Left lung (tissue), 14 donors: Measurements from ENCODE around the gene TACC2. TPM values are rescaled to one million over a fixed set of nuclear protein-coding genes. Genes with fewer than 3 reads are reported as not detected.

ENCODE experiments used
- ATAC-seq: fragments of 200-7000 bp; cut with Tn5 transposase; one replicate; pipeline ENCODE4 v1.9.1; 2020; ENCODE audit warnings: moderate library complexity
- DNase-seq, 4 donors: peaks; one replicate each; pipeline ENCODE4 v3.0.0-alpha.2; 2013 to 2020
- H3K27ac ChIP-seq, 2 donors: fragments of 200-600 bp; sonication (generic) in 1 of 2; one replicate each; pipeline versions ENCODE4 v1.5.0 to v1.8.0; 2020 to 2021
- H3K27me3 ChIP-seq, 2 donors: fragments of 200-600 bp; sonication (generic) in 1 of 2; one replicate each; pipeline versions ENCODE4 v1.5.0 to v1.8.0; 2020 to 2021
- H3K36me3 ChIP-seq, 2 donors: fragments of 200-600 bp; sonication (generic) in 1 of 2; one replicate each; pipeline versions ENCODE4 v1.5.0 to v1.8.0; 2020 to 2021
- H3K4me1 ChIP-seq, 2 donors: fragments of 200-600 bp; one replicate each; pipeline ENCODE4 v1.8.0; 2021
- H3K4me3 ChIP-seq, 2 donors: fragments of 200-600 bp; sonication (generic) in 1 of 2; one replicate each; pipeline versions ENCODE4 v1.5.0 to v1.8.0; 2020 to 2021; ENCODE audit warnings: mild to moderate bottlenecking in 1 of 2
- H3K9me3 ChIP-seq, 2 donors: fragments of 200-600 bp; sonication (generic) in 1 of 2; one replicate each; pipeline versions ENCODE4 v1.5.0 to v1.8.0; 2020 to 2021
- intact Hi-C, 2 donors: fragments of 100-400 bp; cut with DNase I; formaldehyde crosslinking; loops; one replicate each; pipeline versions ENCODE4 v1.11.2 to v1.14.2; 2022
- long read RNA-seq, 12 donors: library from polyadenylated mRNA in 2 of 12; unstranded in 2 of 12; transcript quantifications; one replicate each; pipeline ENCODE4 v2.0.0 and lab custom pipeline, GENCODE V29; 2019 to 2026
- polyA plus RNA-seq, 6 donors: library from polyadenylated mRNA; unstranded; fragments of 120-200 nt; gene quantifications; one replicate each; pipeline ENCODE4 v1.2.1, GENCODE V29; 2013; ENCODE audit not compliant: insufficient read length in 6 of 6
- total RNA-seq, 2 donors: library from RNA; stranded (reverse); fragmentation: NEBNext Ultra II Directional; extraction: Animal tissue kit (Norgen Biotek cat#: 25700); gene quantifications; one replicate each; pipeline ENCODE4 v1.2.1, GENCODE V29; 2021
- TF ChIP-seq, protein P1 (sequence below), 2 donors: fragments of 200-600 bp; sonication (generic) in 1 of 2; IDR thresholded peaks; one replicate each; pipeline versions ENCODE4 v1.5.0 to v1.8.0; 2021; ENCODE audit warnings: antibody characterized with exemption in 2 of 2
- donor health status: DM: no; HTN: yes; CAD: no.
- donor health status: DM: no; HTN: no; CAD: no.

Gene TACC2, protein sequence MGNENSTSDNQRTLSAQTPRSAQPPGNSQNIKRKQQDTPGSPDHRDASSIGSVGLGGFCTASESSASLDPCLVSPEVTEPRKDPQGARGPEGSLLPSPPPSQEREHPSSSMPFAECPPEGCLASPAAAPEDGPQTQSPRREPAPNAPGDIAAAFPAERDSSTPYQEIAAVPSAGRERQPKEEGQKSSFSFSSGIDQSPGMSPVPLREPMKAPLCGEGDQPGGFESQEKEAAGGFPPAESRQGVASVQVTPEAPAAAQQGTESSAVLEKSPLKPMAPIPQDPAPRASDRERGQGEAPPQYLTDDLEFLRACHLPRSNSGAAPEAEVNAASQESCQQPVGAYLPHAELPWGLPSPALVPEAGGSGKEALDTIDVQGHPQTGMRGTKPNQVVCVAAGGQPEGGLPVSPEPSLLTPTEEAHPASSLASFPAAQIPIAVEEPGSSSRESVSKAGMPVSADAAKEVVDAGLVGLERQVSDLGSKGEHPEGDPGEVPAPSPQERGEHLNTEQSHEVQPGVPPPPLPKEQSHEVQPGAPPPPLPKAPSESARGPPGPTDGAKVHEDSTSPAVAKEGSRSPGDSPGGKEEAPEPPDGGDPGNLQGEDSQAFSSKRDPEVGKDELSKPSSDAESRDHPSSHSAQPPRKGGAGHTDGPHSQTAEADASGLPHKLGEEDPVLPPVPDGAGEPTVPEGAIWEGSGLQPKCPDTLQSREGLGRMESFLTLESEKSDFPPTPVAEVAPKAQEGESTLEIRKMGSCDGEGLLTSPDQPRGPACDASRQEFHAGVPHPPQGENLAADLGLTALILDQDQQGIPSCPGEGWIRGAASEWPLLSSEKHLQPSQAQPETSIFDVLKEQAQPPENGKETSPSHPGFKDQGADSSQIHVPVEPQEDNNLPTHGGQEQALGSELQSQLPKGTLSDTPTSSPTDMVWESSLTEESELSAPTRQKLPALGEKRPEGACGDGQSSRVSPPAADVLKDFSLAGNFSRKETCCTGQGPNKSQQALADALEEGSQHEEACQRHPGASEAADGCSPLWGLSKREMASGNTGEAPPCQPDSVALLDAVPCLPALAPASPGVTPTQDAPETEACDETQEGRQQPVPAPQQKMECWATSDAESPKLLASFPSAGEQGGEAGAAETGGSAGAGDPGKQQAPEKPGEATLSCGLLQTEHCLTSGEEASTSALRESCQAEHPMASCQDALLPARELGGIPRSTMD (N-terminal part only)
- total RNA-seq: 100 to 1,000 TPM; 166 to 193 TPM
- 10 to 100 TPM; 21.0 to 29.3 (median 22.9) TPM for polyA plus RNA-seq
- long read RNA-seq, donor 1, partial matches to known transcripts: 6 of 7 reads
- long read RNA-seq, donor 1, other reads (novel, unspliced or antisense): 0 of 7 reads
- long read RNA-seq, donor 2, partial matches to known transcripts: 0 of 2 reads
- long read RNA-seq, donor 2, other reads (novel, unspliced or antisense): 0 of 2 reads
- long read RNA-seq, donor 3, partial matches to known transcripts: 6 of 7 reads
- long read RNA-seq, donor 3, other reads (novel, unspliced or antisense): 0 of 7 reads
- long read RNA-seq, donor 4, transcript TACC2-205 (13 exons, 3,281 nt): major isoform, 6 of 27 reads
- long read RNA-seq, donor 4, partial matches to known transcripts: 9 of 27 reads
- long read RNA-seq, donor 4, other reads (novel, unspliced or antisense): 11 of 27 reads
- long read RNA-seq, donor 5, partial matches to known transcripts: 6 of 8 reads
- long read RNA-seq, donor 5, other reads (novel, unspliced or antisense): 0 of 8 reads
- long read RNA-seq, donor 6, partial matches to known transcripts: 0 of 1 reads
- long read RNA-seq, donor 6, other reads (novel, unspliced or antisense): 0 of 1 reads
- long read RNA-seq, donor 7, partial matches to known transcripts: 0 of 1 reads
- long read RNA-seq, donor 7, other reads (novel, unspliced or antisense): 0 of 1 reads
- long read RNA-seq, donor 8: 0 reads
- long read RNA-seq, donor 9: 0 reads
- long read RNA-seq, donor 10, partial matches to known transcripts: 4 of 8 reads
- long read RNA-seq, donor 10, other reads (novel, unspliced or antisense): 4 of 8 reads
- long read RNA-seq, donor 11, partial matches to known transcripts: 55 of 58 reads
- long read RNA-seq, donor 11, other reads (novel, unspliced or antisense): 0 of 58 reads
- long read RNA-seq, donor 12: 0 reads

DNA sequence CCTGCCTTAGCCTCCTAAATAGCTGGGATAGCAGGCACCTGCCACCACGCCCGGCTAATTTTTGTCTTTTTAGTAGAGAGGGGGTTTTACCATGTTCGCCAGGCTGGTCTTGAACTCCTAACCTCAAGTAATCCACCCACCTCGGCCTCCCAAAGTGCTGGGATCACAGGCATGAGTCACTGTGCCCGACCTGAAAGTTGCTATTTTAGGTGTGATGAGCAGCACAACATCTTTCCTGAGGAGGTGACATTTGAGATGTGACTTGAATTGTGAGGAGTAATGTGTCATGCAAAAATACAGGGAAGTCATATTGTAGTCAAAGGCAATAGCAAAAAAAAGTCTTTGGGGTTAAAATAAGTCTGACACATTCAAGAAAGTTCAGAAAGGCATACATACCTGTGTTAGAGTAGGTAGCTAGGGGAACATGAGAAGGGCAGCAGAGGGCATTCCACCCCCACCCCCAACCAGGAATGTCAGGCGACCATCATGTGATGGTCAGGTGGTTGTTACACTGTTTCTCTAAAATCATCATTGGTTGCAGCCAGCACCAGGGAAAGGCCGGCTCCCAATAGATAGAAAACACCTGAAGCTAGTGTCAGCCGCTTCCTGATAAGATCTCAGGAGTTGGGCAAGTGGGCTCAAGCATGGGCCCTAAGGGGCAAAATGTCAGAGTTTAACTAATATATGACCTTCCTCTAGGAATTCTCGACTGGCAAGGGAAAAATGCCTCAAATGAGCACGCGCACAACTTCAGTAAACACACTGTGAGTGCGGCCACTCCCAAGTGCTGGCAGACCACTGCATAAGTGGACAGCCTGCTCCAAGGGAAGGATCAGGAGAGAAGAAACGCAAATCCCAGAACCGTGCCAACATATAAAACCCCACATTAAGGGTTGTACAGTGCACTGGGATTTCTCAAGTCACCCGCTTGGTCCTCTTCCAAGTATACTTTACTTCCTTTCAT, at the start of gene TACC2:
TACC2 (plus strand) TSS at position 803 of the 964 bp plus-strand sequence. CDS start 32,819 bp downstream, outside the sequence.
- H3K4me1 ChIP-seq: no peaks in the 10 kb centered on the region
- ATAC-seq (peak; percentile 83), DNase-seq (peak in 1 of 4 donors; percentile 52)
- no peak within 1 kb of the TSS for H3K4me3 ChIP-seq
- peaks cover 0 to 15% of the 10 kb centered on the region in 2 donors for H3K9me3 ChIP-seq
- intact Hi-C loops: no loop called here
- no peaks in the 10 kb centered on the region for H3K36me3 ChIP-seq
- H3K27me3 ChIP-seq: no peaks in the 10 kb centered on the region
- TF ChIP-seq, protein P1, sequence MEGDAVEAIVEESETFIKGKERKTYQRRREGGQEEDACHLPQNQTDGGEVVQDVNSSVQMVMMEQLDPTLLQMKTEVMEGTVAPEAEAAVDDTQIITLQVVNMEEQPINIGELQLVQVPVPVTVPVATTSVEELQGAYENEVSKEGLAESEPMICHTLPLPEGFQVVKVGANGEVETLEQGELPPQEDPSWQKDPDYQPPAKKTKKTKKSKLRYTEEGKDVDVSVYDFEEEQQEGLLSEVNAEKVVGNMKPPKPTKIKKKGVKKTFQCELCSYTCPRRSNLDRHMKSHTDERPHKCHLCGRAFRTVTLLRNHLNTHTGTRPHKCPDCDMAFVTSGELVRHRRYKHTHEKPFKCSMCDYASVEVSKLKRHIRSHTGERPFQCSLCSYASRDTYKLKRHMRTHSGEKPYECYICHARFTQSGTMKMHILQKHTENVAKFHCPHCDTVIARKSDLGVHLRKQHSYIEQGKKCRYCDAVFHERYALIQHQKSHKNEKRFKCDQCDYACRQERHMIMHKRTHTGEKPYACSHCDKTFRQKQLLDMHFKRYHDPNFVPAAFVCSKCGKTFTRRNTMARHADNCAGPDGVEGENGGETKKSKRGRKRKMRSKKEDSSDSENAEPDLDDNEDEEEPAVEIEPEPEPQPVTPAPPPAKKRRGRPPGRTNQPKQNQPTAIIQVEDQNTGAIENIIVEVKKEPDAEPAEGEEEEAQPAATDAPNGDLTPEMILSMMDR (IDR thresholded peaks at IDR 0.05): no peak
- H3K27ac ChIP-seq: peak within 1 kb of the TSS; percentile 25 to 42

DNA sequence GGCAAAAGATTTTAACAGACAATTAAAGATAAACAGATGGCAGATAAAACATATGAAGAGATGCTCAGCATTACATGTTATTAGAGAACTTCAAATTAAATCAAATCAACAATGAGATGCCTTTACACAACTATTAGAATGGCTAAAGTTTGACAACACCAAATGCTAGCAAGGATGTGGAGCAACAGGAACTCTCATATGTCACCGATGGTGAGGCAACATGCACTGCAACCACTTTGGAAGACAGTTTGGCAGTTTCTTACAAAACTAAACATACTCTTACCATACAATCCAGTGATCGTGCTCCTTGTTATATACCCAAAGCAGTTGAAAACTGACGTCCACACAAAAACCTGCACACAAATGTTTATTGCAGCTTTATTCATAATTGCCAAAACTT, 47.4 kb upstream of the TACC2 start:
- no peaks in the 10 kb centered on the region for H3K36me3 ChIP-seq
- H3K9me3 ChIP-seq: no peaks in the 10 kb centered on the region
- TF ChIP-seq, protein P1 (IDR thresholded peaks at IDR 0.05): no peak
- intact Hi-C loops: no loop called here
- ATAC-seq: no peak
- no peak overlapping the region for H3K4me3 ChIP-seq
- no peak overlapping the region for H3K27ac ChIP-seq
- H3K27me3 ChIP-seq: no peaks in the 10 kb centered on the region
- no peak for DNase-seq
- peaks cover 0 to 7% of the 10 kb centered on the region in 2 donors for H3K4me1 ChIP-seq

DNA sequence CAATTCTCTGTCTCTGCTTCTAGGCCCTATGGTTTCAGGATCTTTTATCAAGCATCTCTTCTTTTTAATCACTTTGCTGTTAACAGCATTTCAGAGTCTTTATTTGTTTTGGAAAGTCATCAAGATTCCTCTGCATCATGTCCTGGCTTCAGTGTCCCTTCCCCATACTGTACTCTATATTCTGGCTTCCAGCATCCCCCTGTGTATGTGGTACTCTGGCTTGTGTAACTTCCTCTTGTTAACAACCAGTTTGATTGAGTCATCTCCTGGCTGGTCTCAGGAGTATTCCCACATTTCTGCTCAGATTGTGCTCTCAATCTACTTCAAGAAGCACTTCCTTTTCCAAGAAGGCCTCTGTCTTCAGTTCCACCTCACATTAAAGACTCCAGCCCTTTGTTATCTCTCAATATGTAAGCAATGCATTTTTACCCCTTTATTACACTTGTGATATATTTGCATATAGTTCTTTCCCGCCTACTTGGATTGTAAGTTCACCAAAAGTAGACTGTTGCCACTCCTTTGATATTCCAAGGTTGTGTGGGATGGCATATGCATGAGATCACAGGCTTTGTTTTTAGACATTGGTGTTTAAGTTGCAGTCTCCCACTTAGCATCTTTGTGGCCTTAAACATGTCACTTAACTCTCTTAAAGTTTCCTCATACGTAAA, 46.1 kb upstream of the TACC2 start:
- intact Hi-C loops: no loop called here
- Histone ChIP-seq H3K9me3 (no peaks in the 10 kb centered on the region), H3K27me3 (no peaks in the 10 kb centered on the region), H3K4me1 (peaks cover 0 to 7% of the 10 kb centered on the region in 2 donors), H3K27ac (no peak overlapping the region), H3K36me3 (no peaks in the 10 kb centered on the region), H3K4me3 (no peak overlapping the region)
- TF ChIP-seq, protein P1 (IDR thresholded peaks at IDR 0.05): no peak
- peak; percentile 84 for ATAC-seq
- peak in 1 of 4 donors; percentile 24 for DNase-seq
